Medulla oblongata (tissue), 1 donor: Measurements from ENCODE around the gene CNTNAP2.

Experiments
- DNase-seq: peaks from one replicate; pipeline ENCODE4 v3.0.0-alpha.2; 2015; ENCODE audit errors: extremely low spot score

The CNTNAP2 gene

GRCh38 chr7:147478796-147479195 lies 1362.2 kb downstream of the CNTNAP2 start:
- no peak for DNase-seq

- DNase-seq, result no peak
Measured at GRCh38 chr7:147483634-147484292, 1367.2 kb downstream of the CNTNAP2 start.

GRCh38 chr7:147485660-147486210 lies 1369.1 kb downstream of the CNTNAP2 start:
- DNase-seq, result no peak

- no peak for DNase-seq
Measured at GRCh38 chr7:147492606-147493005, 1376.0 kb downstream of the CNTNAP2 start.

GRCh38 chr7:147496209-147496608 lies 1379.6 kb downstream of the CNTNAP2 start:
- DNase-seq, result no peak

- DNase-seq, result no peak
Measured at GRCh38 chr7:147497246-147497645, 1380.6 kb downstream of the CNTNAP2 start.

- DNase-seq, result no peak
Measured at GRCh38 chr7:147498081-147498480, 1381.5 kb downstream of the CNTNAP2 start.

- DNase-seq, result no peak
Measured at GRCh38 chr7:147509035-147509501, 1392.5 kb downstream of the CNTNAP2 start.

GRCh38 chr7:147509541-147510200 lies 1393.1 kb downstream of the CNTNAP2 start:
- DNase-seq, result no peak

- no peak for DNase-seq
Measured at GRCh38 chr7:147510201-147510542, 1393.6 kb downstream of the CNTNAP2 start.

GRCh38 chr7:147510923-147511322 lies 1394.3 kb downstream of the CNTNAP2 start:
- no peak for DNase-seq

GRCh38 chr7:147513451-147513850 lies 1396.8 kb downstream of the CNTNAP2 start:
- no peak for DNase-seq

- DNase-seq, result no peak
Measured at GRCh38 chr7:147516391-147516790, 1399.8 kb downstream of the CNTNAP2 start.

- DNase-seq, result no peak
Measured at GRCh38 chr7:147519062-147519461, 1402.5 kb downstream of the CNTNAP2 start.

GRCh38 chr7:147523056-147523455 lies 1406.5 kb downstream of the CNTNAP2 start:
- DNase-seq, result no peak

- DNase-seq, result no peak
Measured at GRCh38 chr7:147524726-147525250, 1408.2 kb downstream of the CNTNAP2 start.

GRCh38 chr7:147525325-147525724 lies 1408.7 kb downstream of the CNTNAP2 start:
- no peak for DNase-seq

- no peak for DNase-seq
Measured at GRCh38 chr7:147535701-147536111, 1419.1 kb downstream of the CNTNAP2 start.

- no peak for DNase-seq
Measured at GRCh38 chr7:147539685-147540084, 1423.1 kb downstream of the CNTNAP2 start.

- no peak for DNase-seq
Measured at GRCh38 chr7:147540743-147541142, 1424.1 kb downstream of the CNTNAP2 start.

- DNase-seq, result no peak
Measured at GRCh38 chr7:147541261-147541660, 1424.7 kb downstream of the CNTNAP2 start.

GRCh38 chr7:147547252-147547897 lies 1430.8 kb downstream of the CNTNAP2 start:
- peak; percentile 30 for DNase-seq
